Embryonic facial prominence (tissue), 1 donor: ENCODE measurements around the gene KCNIP4.
"Not testable (repeated sequence)": the region's sequence is repeated elsewhere in the genome, so short reads cannot be mapped to it uniquely, and the experiment has no call there.

Experiments used
- DNase-seq: peaks from one replicate; pipeline ENCODE4 v3.0.0-alpha.2; 2016; ENCODE audit errors: extremely low spot score

Gene KCNIP4

DNA sequence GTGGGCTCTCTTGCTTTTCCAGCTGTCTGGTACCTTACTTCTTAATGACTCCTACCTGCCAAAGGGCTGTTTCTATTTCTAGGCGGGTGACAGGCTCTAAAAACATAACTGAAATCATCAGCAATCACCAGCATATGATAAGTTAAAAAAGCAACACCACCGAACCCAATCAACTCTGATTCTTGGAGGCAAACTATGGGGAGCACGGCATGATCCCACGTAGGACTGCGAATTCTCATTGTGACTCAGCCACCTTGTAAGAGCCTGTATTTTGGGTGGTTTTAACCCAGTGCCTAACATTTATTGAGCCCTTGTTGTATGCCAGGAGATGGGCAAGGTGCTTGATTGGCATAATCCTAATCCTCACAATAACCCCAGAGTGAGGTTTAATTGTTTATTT is 1091.5 kb downstream of the KCNIP4 start:
- DNase-seq: no peak

DNA sequence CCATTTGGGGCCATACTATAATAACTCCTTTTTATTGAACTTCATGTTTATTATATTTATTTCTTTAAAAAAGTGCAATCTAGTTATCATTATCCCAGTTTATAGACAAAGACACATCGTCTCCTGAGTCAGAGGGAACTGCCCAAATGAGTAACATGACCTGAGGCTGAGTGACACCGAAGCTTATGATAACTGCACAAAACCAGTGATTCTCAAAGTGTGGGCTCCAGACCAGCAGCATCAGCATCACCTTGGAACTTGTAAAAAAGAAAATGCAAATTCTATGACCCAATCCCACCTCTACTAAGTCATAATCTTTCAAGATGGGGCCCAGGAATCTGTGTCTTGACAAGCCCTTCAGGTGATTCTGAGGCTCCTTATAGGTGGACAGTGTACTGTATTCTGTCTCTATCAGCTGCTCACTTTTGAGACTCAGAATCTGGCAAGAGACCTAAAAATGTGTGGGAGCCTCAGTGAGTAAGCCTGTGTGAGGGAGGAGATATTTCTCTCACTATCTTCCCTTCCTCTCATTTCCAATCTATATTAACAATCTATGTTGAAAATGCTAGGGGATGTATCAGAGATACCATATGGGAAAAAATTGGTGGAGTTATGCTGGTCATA is 1101.3 kb downstream of the KCNIP4 start:
- DNase-seq: no peak

DNA sequence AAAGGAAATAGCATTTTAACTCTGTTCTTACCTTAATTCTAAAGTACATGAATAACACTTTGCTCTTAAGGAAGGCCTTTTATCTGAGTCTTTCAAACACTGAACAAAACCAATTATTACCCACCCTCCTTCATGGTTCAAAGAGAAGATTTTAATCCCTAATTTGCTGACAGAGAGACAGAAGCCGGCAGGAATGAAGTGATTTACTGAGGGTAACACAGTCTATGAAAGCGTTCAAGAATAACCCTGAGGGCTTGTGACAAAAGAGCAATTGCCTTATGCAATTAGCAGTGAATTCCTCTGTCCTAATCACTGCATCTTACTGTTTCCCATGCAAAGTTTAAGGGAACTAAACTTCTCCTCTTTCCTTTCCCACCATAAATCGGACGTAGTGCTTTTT is 1104.3 kb downstream of the KCNIP4 start:
- no peak for DNase-seq

DNA sequence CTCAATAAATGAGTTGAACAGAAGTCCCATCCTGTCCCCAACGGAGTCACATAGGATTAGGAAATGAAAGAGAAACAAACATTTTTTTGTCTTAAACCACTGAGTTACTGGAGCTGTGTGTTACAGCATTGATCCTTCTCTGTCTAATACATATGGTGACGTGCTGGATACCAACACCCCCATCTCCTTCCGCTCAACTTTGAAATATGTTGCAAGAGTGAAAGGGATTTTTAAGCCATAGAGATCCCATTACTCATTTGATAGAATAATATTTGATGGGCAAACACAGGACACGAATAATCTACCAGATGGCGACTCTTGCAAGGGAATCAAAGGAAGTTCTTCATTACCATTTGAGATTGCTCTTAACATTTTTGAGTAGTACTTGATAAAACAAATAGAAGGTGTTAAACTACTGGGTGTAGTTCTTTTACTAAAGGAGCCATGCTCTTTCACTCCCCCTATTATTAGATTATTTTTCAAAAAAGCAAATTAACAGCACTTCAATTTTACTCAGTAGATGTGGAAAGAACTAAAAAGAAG is 1107.9 kb downstream of the KCNIP4 start:
- no peak for DNase-seq

DNA sequence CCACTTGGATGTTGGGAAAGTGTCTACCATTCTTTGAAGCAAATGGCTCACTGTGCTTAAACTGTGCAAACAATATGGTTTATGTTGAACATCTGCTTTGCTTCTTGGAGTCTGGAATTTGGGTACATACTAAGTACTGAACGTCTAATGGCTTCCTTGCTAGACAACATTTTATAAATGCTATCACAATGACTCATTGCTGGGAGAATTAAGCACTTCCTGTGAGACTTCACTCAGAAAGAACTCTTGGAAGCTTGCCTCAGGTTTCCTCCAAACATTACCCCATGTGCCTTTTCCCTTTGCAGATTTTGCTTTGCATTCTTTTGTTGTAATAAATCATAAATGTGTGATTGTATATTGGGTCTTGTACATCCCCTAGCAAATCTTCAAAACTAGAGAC is 1108.6 kb downstream of the KCNIP4 start:
- no peak for DNase-seq

DNA sequence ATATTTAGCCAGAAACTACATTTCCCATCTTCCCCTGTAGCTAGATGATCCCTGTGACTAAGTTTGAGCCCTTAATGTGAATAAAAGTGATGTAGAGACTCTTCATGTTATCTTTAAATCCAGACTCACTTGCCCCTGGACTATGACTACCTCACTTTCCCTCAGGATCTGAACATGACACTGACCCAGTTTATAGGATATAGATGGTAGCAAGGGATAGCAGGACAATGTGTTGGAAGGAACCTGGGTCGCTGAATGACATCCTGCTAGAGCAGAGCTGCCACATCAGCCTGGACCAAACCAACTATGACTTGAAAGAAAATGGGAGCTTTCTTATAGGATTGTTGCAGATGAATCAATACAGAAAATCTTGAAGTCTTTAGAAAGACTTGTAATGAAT is 1110.1 kb downstream of the KCNIP4 start:
- no peak for DNase-seq

- no peak for DNase-seq
Observed at GRCh38 chr4:20832826-20833225, 1115.7 kb downstream of the KCNIP4 start.

GRCh38 chr4:20831746-20832145 is 1116.8 kb downstream of the KCNIP4 start:
- DNase-seq: no peak

- no peak for DNase-seq
Observed at GRCh38 chr4:20829617-20830357, 1118.8 kb downstream of the KCNIP4 start.

DNA sequence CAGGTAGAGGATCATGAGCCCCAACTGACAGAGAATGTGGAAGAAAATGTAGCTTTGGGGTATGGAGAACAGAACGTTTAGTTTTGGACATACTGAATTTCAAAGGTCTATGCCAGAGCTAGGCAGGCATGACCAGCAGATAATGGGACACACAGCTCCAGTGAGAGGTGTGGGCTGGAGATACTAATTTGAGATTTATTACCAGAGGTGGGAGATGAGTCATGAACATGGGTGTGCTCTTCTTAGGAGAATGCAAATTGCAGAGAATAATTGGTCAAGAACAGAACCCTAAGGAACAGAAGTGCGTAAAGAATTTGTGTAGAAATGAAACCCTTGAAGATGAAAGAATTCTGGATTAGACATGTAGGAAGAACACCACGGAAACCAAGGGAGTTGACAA is 1123.1 kb downstream of the KCNIP4 start:
- DNase-seq: no peak

DNA sequence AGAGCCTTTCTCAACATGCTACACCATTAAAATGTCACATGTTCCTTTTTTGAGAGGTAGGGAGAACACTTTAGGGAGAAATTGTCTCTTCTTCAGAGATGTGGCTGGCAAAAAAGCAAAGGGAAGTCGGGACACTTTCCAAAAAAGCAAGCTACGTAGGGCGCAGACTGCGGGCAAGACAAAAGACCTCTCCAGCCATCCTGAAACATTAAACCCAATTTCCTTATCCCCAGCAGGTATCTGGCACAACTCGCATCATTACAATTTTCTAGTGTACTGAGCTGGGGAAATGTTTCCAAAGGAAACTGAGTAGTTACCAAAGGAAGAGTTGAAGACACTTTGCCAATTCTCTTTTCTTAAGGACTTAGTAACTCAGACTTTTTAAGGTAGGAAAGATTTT is 1132.3 kb downstream of the KCNIP4 start:
- no peak for DNase-seq

- DNase-seq: no peak
Observed at GRCh38 chr4:20813700-20814099, 1134.9 kb downstream of the KCNIP4 start.

GRCh38 chr4:20809812-20810211 is 1138.8 kb downstream of the KCNIP4 start:
- no peak for DNase-seq

- DNase-seq: no peak
Observed at GRCh38 chr4:20805716-20806115, 1142.9 kb downstream of the KCNIP4 start.

GRCh38 chr4:20787940-20788665 is 1160.5 kb downstream of the KCNIP4 start:
- no peak for DNase-seq

DNA sequence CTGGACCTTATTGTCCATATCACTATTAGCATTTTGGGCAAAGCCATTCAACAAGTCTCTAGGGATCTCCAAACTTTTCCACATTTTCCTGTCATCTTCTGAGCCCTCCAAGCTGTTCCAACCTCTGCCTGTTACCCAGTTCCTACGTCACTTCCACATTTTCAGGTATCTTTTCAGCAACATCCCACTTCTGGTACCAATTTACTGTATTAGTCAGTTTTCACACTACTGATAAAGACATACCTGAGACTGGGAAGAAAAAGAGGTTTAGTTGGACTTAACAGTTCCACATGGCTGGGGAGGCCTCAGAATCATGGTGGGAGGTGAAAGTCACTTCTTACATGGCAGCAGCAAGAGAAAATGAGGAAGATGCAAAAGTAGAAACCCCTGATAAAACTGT is 1165.4 kb downstream of the KCNIP4 start:
- DNase-seq: not testable (repeated sequence)

DNA sequence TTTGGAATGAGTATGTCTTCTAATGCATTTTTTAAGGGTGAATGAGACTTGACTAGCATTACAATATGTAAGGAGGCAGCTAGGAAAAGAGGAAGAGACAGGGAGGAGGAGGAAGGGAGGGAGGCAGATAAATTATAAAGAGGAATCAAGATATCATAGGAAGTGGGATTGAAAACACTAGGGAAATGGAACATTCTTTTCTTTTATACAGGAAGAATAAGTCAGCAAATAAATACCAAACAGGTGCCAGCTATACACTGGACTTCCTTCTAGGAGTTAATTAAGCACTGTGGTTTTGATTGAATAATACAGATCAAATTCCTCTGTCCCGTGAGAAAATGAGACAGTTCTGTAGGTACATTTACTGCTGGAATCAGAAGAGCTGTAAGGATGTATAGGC is 1169.7 kb downstream of the KCNIP4 start:
- no peak for DNase-seq

GRCh38 chr4:20773144-20773997 is 1175.2 kb downstream of the KCNIP4 start:
- DNase-seq: peak; percentile 65

GRCh38 chr4:20764366-20764992 is 1184.1 kb downstream of the KCNIP4 start:
- DNase-seq: no peak

GRCh38 chr4:20761826-20762225 is 1186.7 kb downstream of the KCNIP4 start:
- DNase-seq: no peak

DNA sequence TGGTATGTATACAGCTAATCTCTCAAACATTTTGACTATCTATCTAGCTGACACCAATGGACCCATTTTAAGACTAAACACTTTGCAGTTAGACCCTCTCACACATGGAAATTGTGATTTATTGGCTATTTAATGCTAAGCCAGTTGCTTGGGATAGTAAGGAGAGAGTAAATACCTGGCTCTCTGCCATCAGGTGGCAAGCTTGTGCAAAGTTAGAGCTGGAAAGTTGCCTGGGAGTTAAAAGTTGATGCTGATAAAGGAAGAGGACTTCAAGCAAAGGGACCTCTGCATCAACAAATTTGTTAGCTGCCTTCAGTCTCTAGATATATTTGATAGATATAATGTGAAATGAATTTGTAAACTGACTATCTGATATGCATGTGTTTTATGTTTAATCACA is 1187.2 kb downstream of the KCNIP4 start:
- no peak for DNase-seq
